ENCODE measurements around the gene RRP1.

DNA sequence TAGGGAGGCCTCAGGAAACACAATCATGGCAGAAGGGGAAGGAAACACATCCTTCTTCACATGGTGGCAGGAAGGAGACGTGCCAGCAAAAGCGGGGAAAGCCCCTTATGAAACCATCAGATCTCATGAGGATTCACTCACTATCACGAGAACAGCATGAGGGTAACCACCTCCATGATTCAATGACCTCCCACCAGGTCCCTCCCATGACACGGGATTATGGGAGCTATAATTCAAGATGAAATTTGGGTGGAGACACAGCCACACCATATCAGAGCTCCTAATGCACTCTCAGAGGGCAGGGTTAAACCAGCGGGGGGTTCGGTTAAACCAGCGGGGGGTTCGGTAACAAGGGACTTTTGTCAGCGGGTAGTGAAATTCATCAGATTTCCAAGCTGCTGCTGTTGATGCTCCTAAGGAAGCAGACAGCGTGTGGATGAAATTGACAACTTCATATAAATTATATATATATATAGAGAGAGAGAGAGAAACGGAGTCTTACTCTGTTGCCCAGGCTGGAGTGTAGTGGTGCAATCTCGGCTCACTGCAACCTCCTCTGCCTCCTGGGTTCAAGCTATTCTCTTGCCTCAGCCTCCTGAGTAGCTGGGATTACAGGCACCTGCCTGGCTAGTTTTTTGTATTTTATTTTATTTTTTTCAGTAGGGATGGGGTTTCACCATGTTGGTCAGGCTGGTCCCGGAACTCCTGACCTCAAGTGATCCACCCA is 17.5 kb upstream of the RRP1 start:
- TF ChIP-seq, protein P1, sequence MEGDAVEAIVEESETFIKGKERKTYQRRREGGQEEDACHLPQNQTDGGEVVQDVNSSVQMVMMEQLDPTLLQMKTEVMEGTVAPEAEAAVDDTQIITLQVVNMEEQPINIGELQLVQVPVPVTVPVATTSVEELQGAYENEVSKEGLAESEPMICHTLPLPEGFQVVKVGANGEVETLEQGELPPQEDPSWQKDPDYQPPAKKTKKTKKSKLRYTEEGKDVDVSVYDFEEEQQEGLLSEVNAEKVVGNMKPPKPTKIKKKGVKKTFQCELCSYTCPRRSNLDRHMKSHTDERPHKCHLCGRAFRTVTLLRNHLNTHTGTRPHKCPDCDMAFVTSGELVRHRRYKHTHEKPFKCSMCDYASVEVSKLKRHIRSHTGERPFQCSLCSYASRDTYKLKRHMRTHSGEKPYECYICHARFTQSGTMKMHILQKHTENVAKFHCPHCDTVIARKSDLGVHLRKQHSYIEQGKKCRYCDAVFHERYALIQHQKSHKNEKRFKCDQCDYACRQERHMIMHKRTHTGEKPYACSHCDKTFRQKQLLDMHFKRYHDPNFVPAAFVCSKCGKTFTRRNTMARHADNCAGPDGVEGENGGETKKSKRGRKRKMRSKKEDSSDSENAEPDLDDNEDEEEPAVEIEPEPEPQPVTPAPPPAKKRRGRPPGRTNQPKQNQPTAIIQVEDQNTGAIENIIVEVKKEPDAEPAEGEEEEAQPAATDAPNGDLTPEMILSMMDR (IDR thresholded peaks at IDR 0.05): no peak
- TF ChIP-seq POLR2A (IDR thresholded peaks at IDR 0.05): no peak

All from vagina (tissue), 2 donors.